Eye (tissue), 1 donor: ENCODE measurements around the gene CASS4.

ENCODE experiments used
- DNase-seq: peaks from one replicate; pipeline ENCODE4 v3.0.0-alpha.2; 2015

The CASS4 gene

GRCh38 chr20:56426026-56426425 lies 14.0 kb downstream of the CASS4 start:
- no peak for DNase-seq

- DNase-seq = no peak
These were observed 14.9 kb downstream of the CASS4 start for GRCh38 chr20:56426926-56427325.

GRCh38 chr20:56427797-56428196 lies 15.7 kb downstream of the CASS4 start:
- DNase-seq = no peak

- no peak for DNase-seq
These were observed 16.4 kb downstream of the CASS4 start for GRCh38 chr20:56428410-56428809.

- no peak for DNase-seq
These were observed 16.8 kb downstream of the CASS4 start for GRCh38 chr20:56428881-56429280.

GRCh38 chr20:56429502-56429901 lies 17.4 kb downstream of the CASS4 start:
- no peak for DNase-seq

- DNase-seq = no peak
These were observed 17.9 kb downstream of the CASS4 start for GRCh38 chr20:56429941-56430340.

GRCh38 chr20:56430461-56430860 lies 18.4 kb downstream of the CASS4 start:
- no peak for DNase-seq

GRCh38 chr20:56430957-56431356 lies 18.9 kb downstream of the CASS4 start:
- DNase-seq = no peak

GRCh38 chr20:56431471-56431870 lies 19.4 kb downstream of the CASS4 start:
- DNase-seq = peak; percentile 12

GRCh38 chr20:56433221-56433879 lies 21.3 kb downstream of the CASS4 start:
- no peak for DNase-seq

GRCh38 chr20:56433880-56434255 lies 21.8 kb downstream of the CASS4 start:
- peak; percentile 12 for DNase-seq

GRCh38 chr20:56437196-56437960 lies 25.3 kb downstream of the CASS4 start:
- DNase-seq = no peak

GRCh38 chr20:56438284-56438683 lies 26.2 kb downstream of the CASS4 start:
- no peak for DNase-seq

- DNase-seq = peak; percentile 51
These were observed 27.8 kb downstream of the CASS4 start for GRCh38 chr20:56439771-56440291.

GRCh38 chr20:56440346-56441007 lies 28.4 kb downstream of the CASS4 start:
- DNase-seq = no peak

GRCh38 chr20:56442389-56443365 lies 30.6 kb downstream of the CASS4 start:
- DNase-seq = no peak

- DNase-seq = peak; percentile 6
These were observed 31.8 kb downstream of the CASS4 start for GRCh38 chr20:56443654-56444540.

GRCh38 chr20:56445130-56445529 lies 33.1 kb downstream of the CASS4 start:
- DNase-seq = no peak

- no peak for DNase-seq
These were observed 33.5 kb downstream of the CASS4 start for GRCh38 chr20:56445540-56445939.

- no peak for DNase-seq
These were observed 35.2 kb downstream of the CASS4 start for GRCh38 chr20:56447227-56447626.
